HCT116 (cell line): ENCODE results near the gene FNBP1. TPM values are rescaled to one million over a fixed set of nuclear protein-coding genes. Genes with fewer than 3 reads are reported as not detected.

Experiments
- ATAC-seq: fragments of 200-7000 bp; cut with Tn5 transposase; 2 replicates; pipeline ENCODE4 v1.9.1; 2020; ENCODE audit warnings: mild to moderate bottlenecking, moderate library complexity
- BruUV-seq: library from RNA; stranded (reverse); fragments of 400-500 nt; replicated peaks from 2 replicates; lab custom pipeline; 2021; lab: Mats Ljungman, UMichigan
- CTCF ChIA-PET: fragments of 300-600 bp; sonication (Branson Sonifier 250); formaldehyde crosslinking; loops from one replicate; lab custom pipeline; 2021; ENCODE audit warnings: antibody characterized with exemption; lab: Charles Lee
- POLR2A ChIA-PET: fragments of 300-600, 350-600 bp; sonication (Branson Sonifier 250); formaldehyde crosslinking; loops from one replicate; lab custom pipeline; 2021; ENCODE audit warnings: antibody characterized with exemption; lab: Charles Lee
- RAD21 ChIA-PET, 2 experiments: fragments of 300-600 bp; sonication (Branson Sonifier 250); formaldehyde crosslinking; loops; one replicate each; lab custom pipeline; 2023; ENCODE audit warnings: low total read pairs in 2 of 2; ENCODE audit not compliant: uncharacterized antibody in 2 of 2, unreplicated experiment in 2 of 2, low non-redundant PET in 1 of 2; lab: Charles Lee
- DNase-seq: peaks from one replicate; pipeline ENCODE4 v3.0.0-alpha.2; 2010; ENCODE audit warnings: low read depth, low spot score
- H2AFZ ChIP-seq: fragments of 200-600 bp; shearing (Covaris generic), sonication (generic); 2 replicates; pipeline ENCODE4 v1.6.1; 2017; ENCODE audit warnings: low read depth, mixed run types, mixed read lengths, antibody characterized with exemption, low read length; ENCODE audit not compliant: poor library complexity, severe bottlenecking
- H3K27ac ChIP-seq: 2 replicates; pipeline ENCODE4 v1.5.1; 2012; ENCODE audit warnings: low read depth, low read length
- H3K27me3 ChIP-seq: fragments of 200-600 bp; sonication (generic); 2 replicates; pipeline ENCODE4 v1.6.1; 2016; ENCODE audit warnings: mixed run types, low read length, mixed read lengths; ENCODE audit not compliant: insufficient read depth
- H3K36me3 ChIP-seq, 2 experiments: fragments of 200-500 bp in 1 of 2; fragments of 200-600 bp in 1 of 2; sonication (Bioruptor generic) in 1 of 2; sonication (generic) in 1 of 2; 2 replicates each; pipeline versions ENCODE4 v1.5.1 to v1.6.1; 2014 to 2016; ENCODE audit warnings: low read length in 2 of 2, inconsistent platforms in 1 of 2, mixed read lengths in 1 of 2, mixed run types in 1 of 2; ENCODE audit not compliant: insufficient read depth in 2 of 2, control insufficient read depth in 1 of 2
- H3K4me1 ChIP-seq, 2 experiments: fragments of 200-600 bp in 1 of 2; sonication (generic) in 1 of 2; 2 replicates each; pipeline versions ENCODE4 v1.5.1 to v1.6.1; 2012 to 2017; ENCODE audit warnings: low read length in 2 of 2, inconsistent platforms in 1 of 2, mild to moderate bottlenecking in 1 of 2, mixed read lengths in 1 of 2, mixed run types in 1 of 2, moderate library complexity in 1 of 2; ENCODE audit not compliant: insufficient read depth in 2 of 2, control insufficient read depth in 1 of 2
- H3K4me2 ChIP-seq: fragments of 200-600 bp; sonication (generic); 2 replicates; pipeline ENCODE4 v1.6.1; 2017; ENCODE audit warnings: mixed run types, low read length, mixed read lengths
- H3K4me3 ChIP-seq, 2 experiments: fragments of 200-600 bp in 1 of 2; sonication (generic) in 1 of 2; replicated peaks in 1 of 2; 2 replicates each; pipeline ENCODE4 v1.5.1; 2011 to 2016; ENCODE audit warnings: low read length in 2 of 2, control low read depth in 1 of 2, low read depth in 1 of 2, mild to moderate bottlenecking in 1 of 2, mixed read lengths in 1 of 2, mixed run types in 1 of 2
- H3K79me2 ChIP-seq: fragments of 200-600 bp; sonication (generic); 2 replicates; pipeline ENCODE4 v1.6.1; 2017; ENCODE audit warnings: mild to moderate bottlenecking, mixed run types, low read length, moderate library complexity, mixed read lengths; ENCODE audit not compliant: insufficient read depth
- H3K9ac ChIP-seq: fragments of 200-600 bp; sonication (generic); 2 replicates; pipeline ENCODE4 v1.6.1; 2016; ENCODE audit warnings: low read length, mixed read lengths
- H3K9me2 ChIP-seq: fragments of 200-600 bp; sonication (generic), shearing (Covaris generic); 2 replicates; pipeline ENCODE4 v1.6.1; 2017; ENCODE audit warnings: mixed run types, mild to moderate bottlenecking, moderate library complexity; ENCODE audit not compliant: insufficient read depth
- H3K9me3 ChIP-seq, 2 experiments: fragments of 200-500 bp in 1 of 2; fragments of 200-600 bp in 1 of 2; sonication (Bioruptor generic) in 1 of 2; sonication (generic) in 1 of 2; 2 replicates each; pipeline ENCODE4 v1.6.1; 2014 to 2017; ENCODE audit warnings: low read length in 2 of 2, mixed read lengths in 2 of 2, inconsistent platforms in 1 of 2, low read depth in 1 of 2, mild to moderate bottlenecking in 1 of 2, mixed run types in 1 of 2, moderate library complexity in 1 of 2; ENCODE audit not compliant: control insufficient read depth in 1 of 2, insufficient read depth in 1 of 2
- H4K20me1 ChIP-seq: fragments of 200-600 bp; sonication (generic), shearing (Covaris generic); 2 replicates; pipeline ENCODE4 v1.6.1; 2017; ENCODE audit warnings: mixed run types, mild to moderate bottlenecking, moderate library complexity; ENCODE audit not compliant: insufficient read depth
- CBX3 ChIP-seq: IDR thresholded peaks from 2 replicates; pipeline ENCODE4 v1.6.1; 2012; ENCODE audit warnings: low read depth
- EZH2 ChIP-seq: fragments of 200-600 bp; sonication (generic); IDR thresholded peaks from 2 replicates; pipeline ENCODE4 v1.6.1; 2017; ENCODE audit warnings: antibody characterized with exemption, mixed run types
- EZH2phosphoT487 ChIP-seq: fragments of 200-600 bp; IDR thresholded peaks from 2 replicates; pipeline ENCODE4 v1.6.1; 2018; ENCODE audit warnings: antibody characterized with exemption, borderline replicate concordance
- FOSL1 ChIP-seq: IDR thresholded peaks from 2 replicates; pipeline ENCODE4 v1.6.1; 2012; ENCODE audit warnings: low read depth
- JUND ChIP-seq: IDR thresholded peaks from 2 replicates; pipeline ENCODE4 v1.6.1; 2012
- MAX ChIP-seq: IDR thresholded peaks from 2 replicates; pipeline ENCODE4 v1.6.1; 2012
- POLR2AphosphoS5 ChIP-seq: IDR thresholded peaks from 2 replicates; pipeline ENCODE4 v1.6.1; 2011; ENCODE audit warnings: mild to moderate bottlenecking, low read depth, low read length, moderate library complexity
- RAD21 ChIP-seq: IDR thresholded peaks from 2 replicates; pipeline ENCODE4 v1.6.1; 2012; ENCODE audit warnings: low read depth, mild to moderate bottlenecking
- REST ChIP-seq: IDR thresholded peaks from 2 replicates; pipeline ENCODE4 v1.6.1; 2012; ENCODE audit warnings: low read depth
- SIN3A ChIP-seq: IDR thresholded peaks from 2 replicates; pipeline ENCODE4 v1.6.1; 2012; ENCODE audit warnings: low read depth
- SRF ChIP-seq: IDR thresholded peaks from 2 replicates; pipeline ENCODE4 v1.6.1; 2012; ENCODE audit warnings: low read depth
- TCF7L2 ChIP-seq: IDR thresholded peaks from 2 replicates; pipeline ENCODE4 v1.7.0; 2011; ENCODE audit warnings: borderline replicate concordance, inconsistent platforms; ENCODE audit not compliant: insufficient read depth, insufficient read length; ENCODE audit errors: extremely low read depth
- YY1 ChIP-seq: IDR thresholded peaks from 2 replicates; pipeline ENCODE4 v1.6.1; 2011; ENCODE audit warnings: low read length, low read depth, moderate library complexity, mild to moderate bottlenecking; ENCODE audit not compliant: insufficient replicate concordance; ENCODE audit errors: extremely low read depth
- ZNF274 ChIP-seq: fragments of 200-500 bp; sonication (Bioruptor generic); IDR thresholded peaks from 2 replicates; pipeline ENCODE4 v1.6.1; 2014; ENCODE audit warnings: mild to moderate bottlenecking, low read depth, low read length, inconsistent platforms
- intact Hi-C: fragments of 100-400 bp; cut with micrococcal nuclease; formaldehyde crosslinking; loops from 2 replicates; pipeline ENCODE4 v1.10.0; 2022
- total RNA-seq: library from RNA; stranded (reverse); gene quantifications from one replicate; pipeline ENCODE4 v1.2.1, GENCODE V29; 2021; ENCODE audit not compliant: unreplicated experiment
- TF ChIP-seq, protein P1 (sequence below): IDR thresholded peaks from 2 replicates; pipeline ENCODE4 v1.6.1; 2011; ENCODE audit warnings: mild to moderate bottlenecking, low read length, moderate library complexity; ENCODE audit not compliant: insufficient replicate concordance; ENCODE audit errors: extremely low read depth
- TF ChIP-seq, protein P2 (sequence below): IDR thresholded peaks from 2 replicates; pipeline ENCODE4 v1.6.1; 2012

Gene FNBP1
- total RNA-seq, 1 experiment from 2014 or later: 25.0 TPM

GRCh38 chr9:130021123-130021522, 21.9 kb downstream of the FNBP1 start:
- peaks cover 6% of the 10 kb centered on the region for H3K79me2 ChIP-seq
- no peaks in the 10 kb centered on the region for H3K9me2 ChIP-seq
- DNase-seq (no peak), ATAC-seq (no peak)
- intact Hi-C loops: no loop called here
- no peaks in the 10 kb centered on the region; a peak in 2 of 4 replicates for H3K9me3 ChIP-seq
- CTCF ChIA-PET: no interaction called here
- POLR2A ChIA-PET: no interaction called here
- no peak overlapping the region for H3K27ac ChIP-seq
- H4K20me1 ChIP-seq: no peaks in the 10 kb centered on the region
- no peak overlapping the region for H3K9ac ChIP-seq
- no TSS peak for BruUV-seq
- H3K27me3 ChIP-seq: no peaks in the 10 kb centered on the region
- H3K4me1 ChIP-seq: peaks cover 19 to 23% of the 10 kb centered on the region in 2 experiments
- no peak overlapping the region for H3K4me2 ChIP-seq
- no peak for TF ChIP-seq SRF
- no peak for TF ChIP-seq EZH2phosphoT487
- no peak for TF ChIP-seq ZNF274
- TF ChIP-seq FOSL1: no peak
- no peak for TF ChIP-seq POLR2AphosphoS5
- no peak for TF ChIP-seq TCF7L2
- H3K4me3 ChIP-seq: no peak overlapping the region
- no peak overlapping the region for H2AFZ ChIP-seq
- H3K36me3 ChIP-seq: no peaks in the 10 kb centered on the region
- RAD21 ChIA-PET: no interaction called here

DNA sequence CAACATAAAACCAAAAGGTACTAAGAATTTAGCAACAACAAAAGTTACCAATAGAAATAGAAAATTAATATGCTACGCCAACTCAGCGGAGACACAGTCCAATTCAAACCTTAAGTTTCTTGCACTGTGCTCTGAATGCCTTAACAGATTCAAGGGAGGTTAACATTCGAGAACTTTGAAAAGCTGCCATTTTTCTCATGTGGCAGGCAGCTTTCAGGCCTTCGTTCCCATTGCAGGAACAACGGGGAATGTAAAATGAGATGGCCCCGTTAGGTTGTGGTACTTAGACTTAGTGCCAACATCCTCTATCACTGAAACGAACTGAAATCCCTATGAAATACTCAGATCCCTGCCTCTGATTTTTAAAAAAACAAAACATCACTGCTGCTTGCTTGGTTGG, 22.4 kb downstream of the FNBP1 start:
- H3K4me2 ChIP-seq: no peak overlapping the region
- H3K4me3 ChIP-seq: no peak overlapping the region
- ATAC-seq (no peak), DNase-seq (no peak)
- H3K36me3 ChIP-seq: no peaks in the 10 kb centered on the region
- BruUV-seq: no TSS peak
- H3K9me3 ChIP-seq: no peaks in the 10 kb centered on the region; a peak in 2 of 4 replicates
- ChIA-PET RAD21 (no interaction called here), POLR2A (no interaction called here), CTCF (no interaction called here)
- no peak overlapping the region for H3K9ac ChIP-seq
- no peaks in the 10 kb centered on the region for H3K9me2 ChIP-seq
- H3K4me1 ChIP-seq: peaks cover 17 to 18% of the 10 kb centered on the region in 2 experiments
- H3K27ac ChIP-seq: no peak overlapping the region
- H3K27me3 ChIP-seq: no peaks in the 10 kb centered on the region
- H3K79me2 ChIP-seq: peaks cover 6% of the 10 kb centered on the region
- intact Hi-C loops: no loop called here
- no peaks in the 10 kb centered on the region for H4K20me1 ChIP-seq
- no peak overlapping the region for H2AFZ ChIP-seq
- TF ChIP-seq JUND (no peak), REST (no peak), MAX (no peak), RAD21 (no peak), SIN3A (no peak), FOSL1 (no peak), EZH2phosphoT487 (no peak), YY1 (no peak), ZNF274 (no peak), CBX3 (no peak), EZH2 (no peak)
- TF ChIP-seq, protein P1, sequence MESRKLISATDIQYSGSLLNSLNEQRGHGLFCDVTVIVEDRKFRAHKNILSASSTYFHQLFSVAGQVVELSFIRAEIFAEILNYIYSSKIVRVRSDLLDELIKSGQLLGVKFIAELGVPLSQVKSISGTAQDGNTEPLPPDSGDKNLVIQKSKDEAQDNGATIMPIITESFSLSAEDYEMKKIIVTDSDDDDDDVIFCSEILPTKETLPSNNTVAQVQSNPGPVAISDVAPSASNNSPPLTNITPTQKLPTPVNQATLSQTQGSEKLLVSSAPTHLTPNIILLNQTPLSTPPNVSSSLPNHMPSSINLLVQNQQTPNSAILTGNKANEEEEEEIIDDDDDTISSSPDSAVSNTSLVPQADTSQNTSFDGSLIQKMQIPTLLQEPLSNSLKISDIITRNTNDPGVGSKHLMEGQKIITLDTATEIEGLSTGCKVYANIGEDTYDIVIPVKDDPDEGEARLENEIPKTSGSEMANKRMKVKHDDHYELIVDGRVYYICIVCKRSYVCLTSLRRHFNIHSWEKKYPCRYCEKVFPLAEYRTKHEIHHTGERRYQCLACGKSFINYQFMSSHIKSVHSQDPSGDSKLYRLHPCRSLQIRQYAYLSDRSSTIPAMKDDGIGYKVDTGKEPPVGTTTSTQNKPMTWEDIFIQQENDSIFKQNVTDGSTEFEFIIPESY: no peak
- TF ChIP-seq, protein P2, sequence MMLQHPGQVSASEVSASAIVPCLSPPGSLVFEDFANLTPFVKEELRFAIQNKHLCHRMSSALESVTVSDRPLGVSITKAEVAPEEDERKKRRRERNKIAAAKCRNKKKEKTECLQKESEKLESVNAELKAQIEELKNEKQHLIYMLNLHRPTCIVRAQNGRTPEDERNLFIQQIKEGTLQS: no peak
